ENCODE data around the gene ZNF141.

DNA sequence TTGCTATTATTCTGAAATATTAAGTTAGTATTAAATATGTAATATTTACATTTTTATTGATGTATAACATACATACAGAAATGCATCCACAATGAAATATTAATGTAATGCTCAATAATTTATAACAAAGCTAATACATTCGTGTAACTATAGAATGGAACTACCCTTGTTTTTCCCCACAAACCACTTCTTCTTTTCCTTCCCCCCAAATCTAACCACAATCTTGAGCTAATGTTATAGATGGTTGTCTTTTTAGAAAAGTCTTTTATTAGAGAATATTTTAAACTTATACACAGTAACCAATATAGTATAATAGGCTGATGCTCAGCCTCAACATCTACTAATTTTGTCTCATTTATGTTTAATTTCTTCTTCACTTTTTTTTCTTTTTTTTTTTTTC is 27.8 kb upstream of the ZNF141 start:
- TF ChIP-seq SUZ12 (IDR thresholded peaks at IDR 0.05; ENCODE audit: extremely low read depth, insufficient read depth, insufficient read length), result no peak
- no peak for TF ChIP-seq YY1 (IDR thresholded peaks at IDR 0.05; ENCODE audit: insufficient read depth, insufficient read length)
- no peak for TF ChIP-seq ZNF274 (IDR thresholded peaks at IDR 0.05; ENCODE audit: low read depth, low read length)
